Activated naive CD8-positive, alpha-beta T cell treated with anti-CD3 and anti-CD28 coated beads, Interleukin-2, amount 50 U/mL, for 24 hours (primary cell): ENCODE data around the gene ANKRA2.

Source experiments
- ATAC-seq: fragments of 150-1000 bp; cut with Tn5 transposase; one replicate; pipeline ENCODE4 v1.10.0; 2021
- DNase-seq: peaks from one replicate; pipeline ENCODE4 v3.0.0; 2021
- H3K27ac Mint-ChIP-seq: one replicate; pipeline ENCODE4 v1.8.0; 2021; ENCODE audit warnings: mild to moderate bottlenecking, mixed read lengths
- H3K27me3 Mint-ChIP-seq: one replicate; pipeline ENCODE4 v1.8.0; 2021; ENCODE audit warnings: mixed read lengths
- H3K36me3 Mint-ChIP-seq: one replicate; pipeline ENCODE4 v1.8.0; 2021; ENCODE audit warnings: low read depth, mixed read lengths
- H3K4me1 Mint-ChIP-seq: one replicate; pipeline ENCODE4 v1.8.0; 2021; ENCODE audit warnings: mixed read lengths
- H3K4me3 Mint-ChIP-seq: one replicate; pipeline ENCODE4 v1.8.0; 2021; ENCODE audit warnings: mild to moderate bottlenecking, moderate library complexity, mixed read lengths
- H3K9me3 Mint-ChIP-seq: one replicate; pipeline ENCODE4 v1.8.0; 2021; ENCODE audit warnings: mixed read lengths

Gene ANKRA2

DNA sequence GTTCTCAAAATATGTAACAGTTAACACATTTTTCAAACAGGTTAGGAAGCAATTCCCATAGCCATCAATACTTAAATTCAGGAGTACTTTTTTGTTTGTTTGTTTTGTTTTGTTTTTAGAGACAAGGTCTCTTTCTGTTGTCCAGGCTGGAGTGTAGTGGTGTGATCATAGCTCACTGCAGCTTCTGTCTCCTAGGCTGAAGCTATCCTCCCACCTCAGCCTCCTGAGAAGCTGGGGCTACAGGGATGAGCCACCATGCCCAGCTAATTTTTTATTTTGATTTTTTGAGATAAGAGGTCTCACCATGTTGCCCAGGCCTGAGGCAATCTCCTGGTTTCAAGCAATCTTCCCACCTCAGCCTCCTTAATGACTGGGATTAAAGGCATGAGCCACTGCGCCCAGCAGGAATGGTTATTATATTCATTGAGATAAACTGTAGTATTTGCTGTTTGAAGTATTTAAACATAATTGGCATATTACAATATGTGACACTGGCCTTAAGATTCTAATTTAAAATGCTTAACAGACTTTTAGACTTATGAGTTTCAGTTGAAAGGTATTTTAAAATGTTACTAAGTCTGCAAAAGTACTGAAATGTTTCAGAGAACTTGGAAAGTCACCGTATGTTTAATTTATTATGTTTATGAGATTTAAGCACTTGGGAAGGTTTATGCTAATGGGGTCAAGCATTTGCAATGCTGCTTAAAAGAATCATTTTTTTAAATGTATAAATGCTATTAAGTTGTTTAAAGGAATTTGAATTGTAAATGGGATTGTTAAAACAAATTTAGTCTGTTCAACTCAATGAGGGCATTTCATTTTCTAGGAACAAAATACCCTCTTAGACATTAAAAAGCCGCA lies 17.1 kb upstream of the ANKRA2 start:
- ATAC-seq (no peak), DNase-seq (no peak)
- no peak overlapping the region for H3K27ac Mint-ChIP-seq
- H3K4me3 Mint-ChIP-seq, result no peak overlapping the region
- no peaks in the 10 kb centered on the region for H3K4me1 Mint-ChIP-seq
- H3K36me3 Mint-ChIP-seq, result peaks cover 34% of the 10 kb centered on the region
- H3K9me3 Mint-ChIP-seq, result no peaks in the 10 kb centered on the region
- no peaks in the 10 kb centered on the region for H3K27me3 Mint-ChIP-seq

DNA sequence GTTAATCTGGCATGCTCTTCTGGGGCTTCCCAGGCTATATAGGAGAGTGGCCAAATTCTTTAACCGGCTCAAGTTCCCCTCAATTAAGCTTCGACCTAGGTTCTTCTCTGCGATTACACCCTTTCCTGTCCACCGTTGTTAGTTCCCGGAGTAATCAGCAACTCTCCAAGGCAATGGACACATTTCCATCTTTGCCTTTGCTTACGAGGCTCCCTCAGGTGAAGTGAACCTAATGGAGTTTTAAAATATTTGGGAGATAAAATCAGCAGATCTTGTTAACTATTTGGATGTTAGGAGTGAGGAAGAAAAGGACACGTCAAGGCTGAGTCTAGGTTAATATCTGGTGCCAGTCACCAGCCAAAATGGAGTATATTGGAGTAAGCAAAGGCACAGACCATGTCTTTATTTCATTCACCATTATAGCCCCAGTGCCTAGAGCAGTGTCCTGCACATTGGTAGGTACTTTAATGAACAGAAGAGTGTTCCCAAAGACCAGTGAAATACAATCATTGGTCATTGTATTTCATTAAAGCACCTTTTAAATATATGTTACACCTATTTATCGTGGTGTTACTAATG lies 619 bp upstream of the ANKRA2 start:
- H3K4me1 Mint-ChIP-seq, result peaks cover 39% of the 10 kb centered on the region
- no peaks in the 10 kb centered on the region for H3K27me3 Mint-ChIP-seq
- H3K4me3 Mint-ChIP-seq, result peak overlapping the region; percentile 91
- no peak for DNase-seq
- no peaks in the 10 kb centered on the region for H3K9me3 Mint-ChIP-seq
- ATAC-seq, result no peak
- H3K36me3 Mint-ChIP-seq, result peaks cover 24% of the 10 kb centered on the region
- peak overlapping the region; percentile 96 for H3K27ac Mint-ChIP-seq

DNA sequence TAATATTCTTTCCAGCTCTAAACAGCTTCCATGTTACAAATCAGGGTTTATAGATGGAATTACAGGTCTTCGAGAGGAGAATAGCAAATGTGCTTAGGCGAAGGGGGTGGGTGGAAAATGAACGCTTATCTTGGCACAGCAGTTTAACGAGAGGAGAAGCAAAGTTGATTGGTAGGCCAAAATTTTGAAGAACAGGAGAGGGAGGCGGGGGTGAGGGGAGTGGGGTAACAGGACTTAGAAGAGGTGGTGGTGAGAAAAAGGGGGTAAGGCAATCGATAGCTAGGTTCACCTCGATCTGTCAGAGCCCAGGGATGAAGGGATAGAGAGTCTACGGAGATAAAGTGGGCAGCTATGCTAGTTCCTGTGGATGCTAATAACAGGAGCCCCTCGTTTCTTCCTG lies 764 bp downstream of the ANKRA2 start:
- no peak for ATAC-seq
- H3K36me3 Mint-ChIP-seq, result peaks cover 19% of the 10 kb centered on the region

DNA sequence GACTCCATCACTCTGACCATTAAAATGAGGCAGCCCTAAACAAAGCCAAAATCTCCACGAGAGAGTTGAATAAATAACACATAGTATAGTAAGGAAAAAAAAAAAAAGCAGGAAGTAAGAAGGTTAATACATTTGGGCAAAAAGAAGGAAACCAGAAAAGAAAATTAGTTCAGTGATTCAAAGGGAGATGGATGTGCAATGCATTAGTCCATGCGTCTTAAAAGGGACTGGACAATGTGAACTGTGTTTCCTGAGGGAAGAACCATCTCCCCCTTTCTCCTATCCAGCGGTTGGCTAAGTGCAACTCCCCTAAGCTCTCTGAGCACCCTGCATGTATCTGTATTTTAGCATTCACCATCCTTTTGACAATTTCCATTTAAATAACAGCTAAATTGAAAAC lies 1.4 kb downstream of the ANKRA2 start:
- peaks cover 42% of the 10 kb centered on the region for H3K4me1 Mint-ChIP-seq
- DNase-seq (no peak), ATAC-seq (no peak)
- no peaks in the 10 kb centered on the region for H3K9me3 Mint-ChIP-seq
- H3K27me3 Mint-ChIP-seq, result no peaks in the 10 kb centered on the region
- peaks cover 16% of the 10 kb centered on the region for H3K36me3 Mint-ChIP-seq
- H3K4me3 Mint-ChIP-seq, result peak overlapping the region; percentile 91
- H3K27ac Mint-ChIP-seq, result peak overlapping the region; percentile 96

More for the DNA sequence above, 764 bp downstream of the ANKRA2 start:
- H3K27me3 Mint-ChIP-seq, result no peaks in the 10 kb centered on the region
- H3K4me1 Mint-ChIP-seq, result peaks cover 42% of the 10 kb centered on the region
- peak overlapping the region; percentile 96 for H3K27ac Mint-ChIP-seq
- H3K4me3 Mint-ChIP-seq, result peak overlapping the region; percentile 91
- DNase-seq, result peak; percentile 4
- H3K9me3 Mint-ChIP-seq, result no peaks in the 10 kb centered on the region

DNA sequence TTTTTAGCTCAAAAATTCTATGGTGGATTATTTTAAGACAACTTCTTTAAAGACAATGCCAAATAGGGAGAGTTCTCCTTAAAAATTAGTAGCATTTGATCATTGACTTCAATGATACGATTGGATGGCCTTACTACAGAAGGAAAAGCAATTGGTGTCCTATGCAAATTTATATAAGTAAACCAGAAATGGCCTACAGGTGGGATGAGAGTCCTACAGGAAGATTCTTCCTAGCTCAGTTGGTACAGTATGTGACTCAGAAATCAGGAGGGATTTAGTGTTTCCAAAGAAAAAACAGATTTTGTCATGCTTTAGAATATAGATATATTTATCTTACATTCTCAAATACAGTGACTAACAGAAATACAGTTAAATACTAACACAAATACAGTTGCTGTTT lies 6.5 kb downstream of the ANKRA2 start:
- DNase-seq (no peak), ATAC-seq (no peak)
- Mint-ChIP-seq H3K4me1 (peaks cover 11% of the 10 kb centered on the region), H3K9me3 (no peaks in the 10 kb centered on the region), H3K4me3 (no peak overlapping the region), H3K27ac (no peak overlapping the region), H3K36me3 (peaks cover 17% of the 10 kb centered on the region), H3K27me3 (no peaks in the 10 kb centered on the region)

DNA sequence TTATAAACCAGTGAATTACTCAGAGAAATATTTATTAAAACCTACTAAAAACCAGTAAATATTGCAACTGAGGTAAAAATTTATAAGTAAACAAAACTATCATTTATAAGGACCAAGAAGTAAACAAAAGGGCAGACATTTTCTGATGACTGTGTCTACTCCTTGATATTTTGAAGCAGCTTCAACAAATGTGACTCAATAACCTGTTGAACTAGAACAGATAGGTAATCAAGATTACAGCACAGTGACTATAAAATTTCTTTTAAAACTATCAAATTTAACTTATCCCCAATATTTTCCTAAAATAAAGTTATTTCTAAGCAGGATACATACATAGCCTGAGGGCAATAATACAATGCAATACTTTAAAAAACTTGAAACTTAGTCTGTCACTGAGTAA lies 12.8 kb downstream of the ANKRA2 start:
- no peak overlapping the region for H3K27ac Mint-ChIP-seq
- H3K4me1 Mint-ChIP-seq, result peaks cover 1% of the 10 kb centered on the region
- peaks cover 14% of the 10 kb centered on the region for H3K36me3 Mint-ChIP-seq

DNA sequence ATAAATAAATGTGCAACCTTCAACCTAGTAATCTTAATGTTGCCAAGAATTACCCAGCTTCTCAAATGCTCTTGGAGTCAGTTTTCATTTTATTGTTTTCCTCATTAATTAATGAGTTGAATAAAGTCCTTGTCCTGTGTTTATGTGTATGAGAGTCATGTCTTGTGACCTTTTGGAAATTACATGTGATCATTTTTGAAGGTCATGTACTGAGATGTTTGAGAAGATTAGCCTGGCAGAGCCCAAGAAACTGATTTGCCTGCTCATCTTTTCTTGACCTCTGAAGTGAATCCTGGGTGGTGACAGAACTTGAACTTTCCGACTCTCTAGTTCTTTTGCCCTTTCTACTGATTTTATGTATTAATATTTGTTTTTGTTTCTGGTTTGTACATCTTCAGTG lies 15.4 kb downstream of the ANKRA2 start:
- Mint-ChIP-seq H3K27ac (no peak overlapping the region), H3K4me1 (peaks cover 1% of the 10 kb centered on the region), H3K9me3 (no peaks in the 10 kb centered on the region)

More for the DNA sequence above, 12.8 kb downstream of the ANKRA2 start:
- ATAC-seq (no peak), DNase-seq (no peak)
- Mint-ChIP-seq H3K9me3 (no peaks in the 10 kb centered on the region), H3K4me3 (no peak overlapping the region), H3K27me3 (no peaks in the 10 kb centered on the region)

DNA sequence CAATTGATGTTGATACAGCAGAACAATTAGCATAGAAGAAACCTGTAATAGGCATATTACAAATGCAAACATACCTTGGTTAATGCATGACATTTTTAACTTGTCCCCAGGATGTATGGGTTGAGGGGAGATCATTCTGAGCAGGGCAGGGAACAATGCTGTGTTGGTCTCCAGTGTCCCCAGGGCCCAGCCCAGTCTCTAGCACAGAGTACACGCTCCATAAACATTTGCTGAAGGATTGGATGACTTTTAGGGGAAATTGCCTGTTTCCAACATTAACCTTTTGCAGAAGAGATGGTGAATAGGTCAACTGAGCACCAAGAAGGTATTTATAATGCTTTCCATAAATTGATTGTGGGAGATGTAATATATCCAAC lies 20.0 kb downstream of the ANKRA2 start:
- no peak for ATAC-seq
- Mint-ChIP-seq H3K9me3 (no peaks in the 10 kb centered on the region), H3K27ac (no peak overlapping the region)

More for the DNA sequence above, 15.4 kb downstream of the ANKRA2 start:
- no peaks in the 10 kb centered on the region for H3K27me3 Mint-ChIP-seq
- DNase-seq (no peak), ATAC-seq (no peak)
- H3K36me3 Mint-ChIP-seq, result peaks cover 13% of the 10 kb centered on the region
- H3K4me3 Mint-ChIP-seq, result no peak overlapping the region

DNA sequence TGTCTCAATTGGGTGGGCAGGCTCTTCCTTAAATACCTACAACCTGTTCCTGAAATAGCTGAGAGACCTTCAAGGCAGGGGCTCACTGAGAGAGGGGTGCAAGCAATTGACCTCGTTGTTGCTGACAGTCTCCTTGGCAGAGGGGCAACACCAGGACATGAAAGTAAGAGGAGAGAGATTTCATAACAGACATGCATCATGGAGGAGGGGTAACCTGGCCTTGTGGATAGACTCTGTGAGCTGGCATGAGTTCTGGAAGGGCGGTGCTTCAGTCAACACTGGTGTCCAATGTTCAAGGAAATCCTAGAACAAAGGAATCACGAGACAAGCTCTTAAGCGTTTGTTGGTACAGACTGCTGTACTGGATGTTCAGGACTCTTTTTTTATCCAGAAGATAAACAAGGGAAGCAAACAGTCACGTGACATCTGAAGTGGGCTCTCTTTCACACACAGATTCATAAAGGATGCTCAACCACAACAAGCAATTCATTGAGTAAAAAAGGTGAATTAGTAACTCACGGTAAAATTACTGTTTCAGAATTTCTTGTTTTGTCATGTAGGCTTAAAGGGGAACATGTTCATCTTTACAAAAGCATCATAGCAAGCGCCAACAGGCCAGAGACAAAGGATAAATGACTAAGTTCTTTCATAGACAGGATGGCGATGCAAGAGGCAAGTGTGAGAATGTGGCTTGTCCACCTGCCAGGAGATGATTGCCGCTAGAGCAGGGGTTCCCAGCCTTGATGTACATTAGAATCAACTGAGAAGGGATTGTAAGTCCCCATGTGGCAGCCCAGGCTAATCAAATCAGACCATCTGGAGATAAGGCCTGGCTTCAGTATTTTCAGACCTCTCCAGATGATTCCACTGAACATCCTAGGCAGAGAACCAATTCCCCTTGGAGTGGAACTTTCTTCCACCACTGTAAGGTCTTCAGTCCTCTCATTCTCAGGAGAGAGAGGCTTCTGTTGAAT lies 20.7 kb downstream of the ANKRA2 start:
- ATAC-seq, result no peak
- DNase-seq, result no peak
- Mint-ChIP-seq H3K9me3 (no peaks in the 10 kb centered on the region), H3K36me3 (no peaks in the 10 kb centered on the region), H3K27ac (no peak overlapping the region), H3K27me3 (peaks cover 15% of the 10 kb centered on the region), H3K4me1 (no peaks in the 10 kb centered on the region), H3K4me3 (no peak overlapping the region)

More for the DNA sequence above, 20.0 kb downstream of the ANKRA2 start:
- Mint-ChIP-seq H3K27me3 (peaks cover 9% of the 10 kb centered on the region), H3K4me3 (no peak overlapping the region), H3K36me3 (no peaks in the 10 kb centered on the region), H3K4me1 (peaks cover 1% of the 10 kb centered on the region)
- DNase-seq, result no peak

DNA sequence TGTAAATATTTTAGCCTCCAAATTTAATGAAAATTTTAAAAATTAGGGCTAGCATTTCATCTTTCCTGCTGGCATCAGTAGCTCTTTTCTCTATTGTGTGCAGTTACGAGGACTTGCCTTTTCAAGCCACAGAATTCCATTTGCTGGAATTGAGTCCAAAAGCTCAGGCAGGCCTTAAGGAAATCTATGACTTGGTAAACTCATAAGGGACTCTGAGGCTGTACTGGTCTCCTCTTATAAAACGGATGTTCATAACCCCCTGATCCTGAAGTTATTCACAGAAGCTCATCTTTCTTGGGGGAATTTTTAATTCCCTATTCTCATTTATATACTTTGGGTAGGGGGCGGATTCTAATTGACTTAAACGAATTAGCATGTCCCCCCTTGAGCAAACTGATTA lies 23.4 kb downstream of the ANKRA2 start:
- Mint-ChIP-seq H3K36me3 (no peaks in the 10 kb centered on the region), H3K4me3 (no peak overlapping the region), H3K27ac (no peak overlapping the region), H3K4me1 (no peaks in the 10 kb centered on the region), H3K9me3 (no peaks in the 10 kb centered on the region), H3K27me3 (peaks cover 16% of the 10 kb centered on the region)
- DNase-seq (no peak), ATAC-seq (no peak)

DNA sequence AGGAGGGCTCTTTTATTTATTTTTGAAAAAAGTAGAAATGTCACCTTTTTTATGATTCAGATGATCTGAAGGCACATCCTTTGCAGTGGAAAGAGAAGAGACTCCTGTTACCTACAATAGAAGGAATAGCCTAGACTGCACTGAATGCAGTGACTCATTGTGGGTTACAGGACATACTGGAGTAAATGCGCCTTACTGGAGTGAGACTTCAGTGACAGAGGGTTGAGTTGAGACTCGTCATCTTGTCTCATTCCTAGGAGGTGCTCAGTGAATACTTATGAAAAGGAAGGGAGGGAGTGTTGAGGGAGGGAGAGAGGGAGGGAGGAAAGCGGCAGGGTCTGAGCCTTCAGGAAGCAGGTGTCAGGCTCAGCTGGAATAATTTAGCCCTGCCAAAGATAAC lies 25.2 kb downstream of the ANKRA2 start:
- DNase-seq (no peak), ATAC-seq (no peak)
- Mint-ChIP-seq H3K36me3 (no peaks in the 10 kb centered on the region), H3K4me3 (no peak overlapping the region), H3K27ac (no peak overlapping the region), H3K9me3 (no peaks in the 10 kb centered on the region), H3K4me1 (no peaks in the 10 kb centered on the region), H3K27me3 (peaks cover 18% of the 10 kb centered on the region)

DNA sequence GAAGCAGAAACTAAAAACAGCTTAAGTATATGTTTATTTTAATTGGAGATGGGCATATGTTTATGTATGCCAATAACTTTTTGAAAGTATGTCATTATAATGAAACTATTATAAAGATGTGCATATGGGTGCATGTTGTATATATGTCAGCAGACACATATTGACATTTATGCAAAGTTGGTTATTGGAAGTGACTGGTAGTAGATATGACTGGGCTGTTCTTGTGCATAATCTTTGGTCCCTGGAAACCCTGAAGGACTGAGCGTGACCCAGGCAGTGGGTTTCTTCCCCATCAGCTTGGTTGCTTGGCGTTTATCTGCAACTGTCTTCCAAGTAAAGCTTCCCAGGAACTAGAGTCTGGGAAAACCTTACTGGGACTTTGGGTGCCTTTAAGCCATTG lies 25.7 kb downstream of the ANKRA2 start:
- ATAC-seq (no peak), DNase-seq (no peak)
- Mint-ChIP-seq H3K36me3 (no peaks in the 10 kb centered on the region), H3K27me3 (peaks cover 18% of the 10 kb centered on the region), H3K4me3 (no peak overlapping the region), H3K27ac (no peak overlapping the region), H3K4me1 (no peaks in the 10 kb centered on the region), H3K9me3 (no peaks in the 10 kb centered on the region)

DNA sequence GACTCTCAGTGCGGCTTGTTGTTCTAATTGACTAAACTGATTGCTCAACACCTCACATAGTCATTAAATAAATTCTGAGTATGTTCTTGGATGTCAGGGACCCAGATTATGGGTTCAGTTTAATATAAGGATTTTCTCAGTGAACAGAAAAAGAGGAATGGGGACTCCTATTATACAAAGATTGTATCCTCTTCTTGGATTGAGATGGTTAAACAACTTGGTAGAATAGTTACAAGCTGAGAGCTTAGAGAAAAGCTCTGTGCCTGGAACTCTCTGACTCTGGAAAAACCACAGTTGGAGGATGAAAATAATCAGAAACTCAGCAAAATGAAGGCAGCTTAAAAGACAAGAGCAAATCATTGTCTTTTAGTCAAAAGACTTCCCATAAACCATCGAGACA lies 30.5 kb downstream of the ANKRA2 start:
- Mint-ChIP-seq H3K9me3 (no peaks in the 10 kb centered on the region), H3K4me1 (no peaks in the 10 kb centered on the region), H3K4me3 (no peak overlapping the region), H3K27me3 (peaks cover 25% of the 10 kb centered on the region), H3K27ac (no peak overlapping the region), H3K36me3 (no peaks in the 10 kb centered on the region)
- ATAC-seq (no peak), DNase-seq (no peak)

DNA sequence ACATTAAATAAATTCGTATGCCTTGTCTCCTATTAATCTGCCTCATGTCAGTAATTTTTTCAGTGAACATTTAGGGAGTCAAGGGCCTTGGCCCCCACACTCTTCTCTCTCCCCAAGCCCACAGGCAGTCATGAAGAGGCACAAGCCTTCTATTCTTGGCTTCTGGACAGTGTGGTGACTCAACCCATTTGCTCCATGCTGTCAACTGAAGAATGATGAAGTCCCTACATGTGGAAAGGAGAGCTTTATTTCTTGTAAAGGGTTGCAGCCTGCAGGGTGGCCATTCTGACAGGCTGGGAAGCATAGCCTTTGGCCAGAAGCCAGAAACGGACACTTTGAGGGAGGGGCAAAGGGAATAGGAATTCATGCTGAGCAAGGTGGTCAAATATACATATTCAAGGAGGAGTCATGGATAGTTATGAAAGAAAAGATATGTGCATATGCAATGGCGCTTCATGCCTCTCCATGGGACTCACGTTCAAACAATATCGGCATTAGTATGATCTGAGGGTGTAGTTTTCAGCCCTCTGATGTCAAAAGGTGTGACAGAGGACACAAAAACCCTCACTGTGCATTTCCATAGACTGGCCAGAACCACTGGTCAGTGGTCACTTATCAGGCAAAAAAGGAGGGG lies 31.3 kb downstream of the ANKRA2 start:
- Mint-ChIP-seq H3K27me3 (peaks cover 23% of the 10 kb centered on the region), H3K9me3 (no peaks in the 10 kb centered on the region), H3K4me1 (no peaks in the 10 kb centered on the region), H3K27ac (no peak overlapping the region), H3K36me3 (no peaks in the 10 kb centered on the region), H3K4me3 (no peak overlapping the region)
- DNase-seq (no peak), ATAC-seq (no peak)
